Epithelial cell of prostate (primary cell): Measurements from ENCODE around the gene MDK.

Source experiments
- DNase-seq: peaks from one replicate; pipeline ENCODE4 v3.0.0-alpha.2; 2011; ENCODE audit warnings: low read depth, low spot score
- H3K27ac ChIP-seq: fragments of 450-650 bp; 2 replicates; pipeline ENCODE4 v1.5.1; 2017; ENCODE audit warnings: mild to moderate bottlenecking

MDK gene

DNA sequence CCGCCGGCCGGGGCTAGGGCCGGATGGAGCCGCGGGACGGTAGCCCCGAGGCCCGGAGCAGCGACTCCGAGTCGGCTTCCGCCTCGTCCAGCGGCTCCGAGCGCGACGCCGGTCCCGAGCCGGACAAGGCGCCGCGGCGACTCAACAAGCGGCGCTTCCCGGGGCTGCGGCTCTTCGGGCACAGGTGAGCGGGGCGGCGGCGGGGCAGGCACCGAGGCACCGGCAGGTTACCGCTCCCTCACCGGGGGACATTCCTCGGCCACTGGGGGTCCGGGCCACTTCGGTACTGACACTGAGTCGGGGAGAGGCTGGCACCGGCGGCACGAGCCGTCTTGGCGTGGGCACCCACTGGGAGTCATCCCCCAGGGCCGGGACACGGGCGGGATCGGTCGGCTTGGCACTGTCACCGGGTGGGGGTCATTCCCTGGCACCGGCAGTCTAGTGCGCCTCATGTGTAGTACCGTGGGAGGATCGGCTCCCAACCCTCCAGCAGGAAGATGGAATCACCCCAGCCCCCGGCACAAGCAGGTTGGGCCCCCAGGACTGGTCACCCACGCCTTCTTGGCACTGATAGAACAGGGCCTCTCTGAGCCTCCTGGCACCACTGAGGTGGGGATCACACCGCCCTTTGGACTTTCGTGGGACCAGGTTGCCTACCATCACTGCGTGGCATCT, 33.7 kb upstream of the MDK start:
- DNase-seq = no peak

GRCh38 chr11:46348566-46349401, 32.7 kb upstream of the MDK start:
- no peak for DNase-seq
- H3K27ac ChIP-seq = no peak overlapping the region

More for the DNA sequence above, 33.7 kb upstream of the MDK start:
- H3K27ac ChIP-seq = peak overlapping the region; percentile 40

GRCh38 chr11:46350695-46351094, 30.8 kb upstream of the MDK start:
- no peak overlapping the region for H3K27ac ChIP-seq
- no peak for DNase-seq

GRCh38 chr11:46351148-46351547, 30.3 kb upstream of the MDK start:
- H3K27ac ChIP-seq = no peak overlapping the region

GRCh38 chr11:46351606-46352005, 29.9 kb upstream of the MDK start:
- no peak for DNase-seq
- H3K27ac ChIP-seq = peak overlapping the region; percentile 49

More at GRCh38 chr11:46351148-46351547, 30.3 kb upstream of the MDK start:
- no peak for DNase-seq

- H3K27ac ChIP-seq = peak overlapping the region; percentile 49
- DNase-seq = no peak
Measured at GRCh38 chr11:46352063-46352841, 29.2 kb upstream of the MDK start.

DNA sequence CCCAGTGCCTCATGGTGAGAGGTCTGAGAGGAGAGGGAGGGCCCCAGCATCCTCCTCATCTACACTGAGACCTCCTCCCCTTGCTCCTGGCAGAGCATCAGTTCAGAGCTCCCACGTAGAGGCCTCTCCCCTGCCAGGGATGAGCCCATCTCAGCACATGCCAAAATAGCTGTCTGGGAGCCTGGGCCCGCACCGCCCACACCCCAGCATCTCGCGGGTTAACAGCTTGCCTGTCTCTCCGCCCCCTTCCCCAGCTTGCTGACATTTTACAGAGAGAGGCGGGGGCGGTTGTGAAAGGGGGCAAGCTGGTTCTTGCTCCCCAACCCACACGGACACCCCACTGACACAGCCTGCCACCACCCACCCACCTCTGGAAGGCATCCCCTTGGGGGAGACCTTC, 27.8 kb upstream of the MDK start:
- H3K27ac ChIP-seq = no peak overlapping the region
- no peak for DNase-seq

GRCh38 chr11:46356924-46357482, 24.5 kb upstream of the MDK start:
- no peak for DNase-seq
- H3K27ac ChIP-seq = peak overlapping the region; percentile 85

DNA sequence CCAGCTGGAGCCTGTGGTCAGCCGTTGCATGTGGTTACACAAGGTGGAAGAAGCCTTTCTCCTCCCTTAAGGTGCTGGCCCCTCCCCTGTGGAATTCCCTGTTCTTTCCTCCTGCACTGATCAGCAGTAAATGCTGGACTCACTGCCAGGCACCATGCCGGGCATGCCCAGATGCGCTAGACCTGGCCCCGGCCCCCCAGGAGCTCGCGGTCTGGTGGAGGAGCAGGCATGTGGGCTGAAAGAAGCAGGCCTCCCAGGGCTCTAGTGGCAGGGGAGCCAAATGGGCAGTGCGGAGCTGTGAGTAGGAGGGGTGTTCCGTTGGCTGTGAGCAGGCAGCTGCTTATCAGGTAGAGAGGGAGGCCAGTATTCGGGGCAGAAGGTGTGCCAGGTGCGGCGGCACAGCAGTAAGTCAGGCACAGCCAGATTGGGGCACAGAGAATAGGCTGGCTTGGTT, 24.0 kb upstream of the MDK start:
- DNase-seq = no peak

GRCh38 chr11:46359953-46360352, 21.5 kb upstream of the MDK start:
- no peak overlapping the region for H3K27ac ChIP-seq
- no peak for DNase-seq

More for the DNA sequence above, 24.0 kb upstream of the MDK start:
- H3K27ac ChIP-seq = peak overlapping the region; percentile 85

DNA sequence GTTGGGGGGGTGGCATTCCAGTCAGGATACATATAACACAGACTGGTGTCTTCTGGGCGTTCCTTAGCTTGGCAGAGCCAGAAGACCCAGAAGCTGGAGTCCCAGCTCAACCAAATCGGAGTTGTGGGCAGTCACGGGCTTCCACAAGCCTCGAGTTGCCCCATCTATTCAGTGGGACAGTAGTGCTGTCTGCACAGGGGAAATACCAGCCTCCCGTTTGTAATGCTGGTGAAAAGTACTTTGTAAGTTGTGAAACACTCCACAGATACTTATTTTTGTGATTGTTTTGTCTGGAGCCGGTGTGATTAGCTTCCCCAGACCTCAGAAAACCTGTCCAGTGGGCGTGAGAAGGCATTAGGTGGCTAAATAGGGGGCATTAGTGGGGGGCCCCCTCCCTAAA, 20.6 kb upstream of the MDK start:
- no peak for DNase-seq
- H3K27ac ChIP-seq = no peak overlapping the region

DNA sequence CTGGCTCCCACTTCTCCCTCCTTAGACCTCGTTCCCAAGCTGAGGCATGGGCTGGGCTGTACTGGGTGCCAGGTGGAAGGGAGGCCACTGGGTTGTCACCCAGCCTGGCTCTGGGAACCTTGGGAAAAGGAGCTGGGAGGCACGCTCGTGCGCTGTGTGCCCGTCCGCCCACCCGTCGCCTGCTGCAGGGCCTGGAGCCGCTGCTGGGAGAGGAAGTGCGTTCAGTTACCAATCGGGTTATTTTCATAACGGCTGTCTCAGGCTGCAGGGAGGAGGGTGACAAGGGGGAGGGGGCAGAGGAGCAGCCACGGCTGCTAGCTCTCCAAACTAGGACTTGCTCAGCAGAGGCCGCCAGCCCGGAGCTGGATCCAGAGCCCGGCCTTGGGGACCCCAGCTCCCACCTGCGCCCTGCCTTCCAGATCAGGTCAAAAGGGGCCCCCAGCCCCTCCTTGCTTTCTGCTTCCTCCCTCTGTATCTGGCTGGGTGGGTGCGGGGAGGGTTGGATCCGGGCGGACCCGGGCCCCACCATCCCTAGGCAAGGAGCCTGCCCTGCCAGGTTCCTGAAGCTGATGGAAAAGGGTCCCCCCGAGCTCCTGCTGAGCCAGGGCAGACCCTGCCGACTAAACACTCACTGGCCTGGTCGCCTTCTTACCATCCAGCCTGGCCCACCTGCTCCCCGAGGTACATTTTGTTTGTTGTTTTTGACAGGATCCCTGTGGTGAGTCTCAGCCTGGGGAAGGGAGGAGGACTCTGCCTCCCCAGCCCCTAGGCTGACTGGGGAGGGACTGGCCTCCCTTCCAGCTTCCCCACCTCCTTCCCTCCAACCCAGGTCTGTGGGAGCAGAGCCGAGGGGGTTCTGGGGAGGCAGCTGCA, 19.9 kb upstream of the MDK start:
- no peak overlapping the region for H3K27ac ChIP-seq
- DNase-seq = no peak

DNA sequence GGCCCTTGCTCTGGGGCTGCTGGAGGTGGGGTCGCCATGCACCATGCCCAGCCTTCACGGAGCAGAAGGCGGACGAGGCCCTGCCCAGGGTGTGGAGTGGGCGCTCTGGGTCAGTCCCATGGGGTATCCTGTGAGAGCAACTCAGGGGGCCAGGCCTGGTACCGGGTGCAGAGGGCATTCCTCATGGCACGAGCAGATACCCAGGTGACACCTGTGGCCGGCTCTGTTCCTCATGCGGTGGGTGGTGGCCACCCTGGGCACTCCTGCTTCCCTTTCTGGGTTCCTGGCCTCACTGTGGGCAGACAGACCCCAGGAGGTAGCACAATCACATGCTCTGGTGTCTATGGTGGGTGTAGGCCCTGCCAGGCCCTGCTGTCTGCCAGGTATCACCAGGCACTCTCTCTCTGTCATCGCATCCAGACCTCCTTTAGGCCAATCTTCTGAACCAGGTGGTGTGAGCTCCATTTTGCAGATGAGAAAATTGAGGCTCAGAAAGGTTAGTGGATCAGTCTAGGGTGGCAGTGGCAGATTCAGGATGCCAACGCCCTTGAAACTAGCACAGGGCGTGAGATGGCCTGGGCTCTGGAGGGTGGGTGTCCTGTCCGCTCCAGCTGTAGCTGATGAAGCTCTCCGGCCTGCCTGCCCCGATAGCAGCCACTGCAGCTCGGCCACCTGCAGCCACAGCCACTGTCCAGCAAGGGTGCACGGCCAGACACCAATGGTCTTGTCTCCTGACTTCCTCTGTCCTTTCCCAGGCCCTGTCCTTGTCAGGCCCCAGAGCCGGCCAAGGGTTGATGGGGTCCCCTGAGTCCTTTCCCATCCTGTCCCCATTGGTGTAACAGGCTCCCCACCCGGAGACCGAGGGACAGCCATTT, 19.1 kb upstream of the MDK start:
- peak overlapping the region; percentile 41 for H3K27ac ChIP-seq
- DNase-seq = no peak

DNA sequence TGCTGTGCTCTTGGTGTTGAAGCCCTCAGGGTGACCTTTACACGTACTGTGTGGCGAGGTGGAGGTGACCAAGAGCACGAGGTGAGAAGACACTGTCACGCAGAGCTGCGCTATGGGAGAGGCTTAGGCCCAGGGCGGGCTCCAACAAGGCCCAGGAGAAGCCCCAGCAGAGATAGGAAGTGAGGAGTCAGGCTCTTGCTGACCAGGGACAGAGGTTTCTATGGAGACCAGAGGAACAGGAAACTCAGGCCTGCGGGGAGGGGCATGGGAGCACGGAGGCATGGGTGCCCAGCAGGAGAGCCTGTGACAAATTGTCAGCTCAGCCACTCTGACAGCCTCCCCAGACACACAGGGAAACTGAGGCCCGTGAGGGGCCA, 18.4 kb upstream of the MDK start:
- no peak for DNase-seq
- peak overlapping the region; percentile 41 for H3K27ac ChIP-seq

DNA sequence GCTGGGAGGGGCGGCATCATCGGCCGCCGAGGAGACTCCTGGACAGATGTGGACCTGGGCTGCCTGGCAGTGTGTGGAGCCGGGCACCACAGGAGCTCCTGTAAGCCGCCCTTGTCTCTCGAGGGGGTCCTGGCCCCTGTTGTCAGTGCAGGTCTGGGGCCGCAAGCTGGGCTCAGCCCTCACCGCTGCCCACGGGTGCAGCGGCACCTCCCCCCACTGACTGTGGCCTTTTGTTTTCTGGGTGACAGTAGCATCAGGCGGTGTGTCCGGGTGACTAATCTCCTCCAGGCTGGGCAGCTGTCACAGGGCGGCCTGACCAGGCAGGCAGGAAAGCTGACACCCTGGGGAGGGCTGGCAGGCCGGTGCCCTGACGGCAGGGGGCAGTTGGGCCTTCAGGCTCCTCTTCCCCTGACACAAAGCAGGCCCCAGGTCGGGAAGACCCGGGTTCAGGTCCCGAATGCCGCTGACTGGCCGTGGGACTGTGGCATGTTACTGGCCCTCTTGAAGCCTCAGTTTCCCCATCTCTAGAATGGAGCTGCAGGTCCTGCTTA, 17.9 kb upstream of the MDK start:
- no peak for DNase-seq
- peak overlapping the region; percentile 41 for H3K27ac ChIP-seq

DNA sequence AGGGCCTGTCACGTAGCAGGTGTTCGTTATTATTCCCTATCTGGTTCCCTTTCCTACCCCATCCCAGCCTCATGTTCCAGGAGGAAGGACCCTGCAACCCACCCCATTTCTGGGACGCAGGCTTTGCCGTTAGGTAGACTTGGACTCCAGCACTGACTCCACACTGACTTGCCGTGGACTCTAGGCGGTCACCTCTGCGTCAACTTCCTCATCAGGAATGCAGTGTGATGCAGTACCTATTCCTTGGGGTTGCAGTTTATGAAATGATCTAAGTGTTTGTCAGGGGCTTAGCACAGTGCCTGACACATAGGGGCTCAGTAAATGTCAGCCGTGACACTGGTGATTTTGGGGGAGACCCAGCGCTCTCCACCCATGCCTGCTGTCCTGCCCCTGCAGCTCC, 17.4 kb upstream of the MDK start:
- H3K27ac ChIP-seq = peak overlapping the region; percentile 41
- DNase-seq = no peak

- H3K27ac ChIP-seq = no peak overlapping the region
- no peak for DNase-seq
Measured at GRCh38 chr11:46364791-46365190, 16.7 kb upstream of the MDK start.

DNA sequence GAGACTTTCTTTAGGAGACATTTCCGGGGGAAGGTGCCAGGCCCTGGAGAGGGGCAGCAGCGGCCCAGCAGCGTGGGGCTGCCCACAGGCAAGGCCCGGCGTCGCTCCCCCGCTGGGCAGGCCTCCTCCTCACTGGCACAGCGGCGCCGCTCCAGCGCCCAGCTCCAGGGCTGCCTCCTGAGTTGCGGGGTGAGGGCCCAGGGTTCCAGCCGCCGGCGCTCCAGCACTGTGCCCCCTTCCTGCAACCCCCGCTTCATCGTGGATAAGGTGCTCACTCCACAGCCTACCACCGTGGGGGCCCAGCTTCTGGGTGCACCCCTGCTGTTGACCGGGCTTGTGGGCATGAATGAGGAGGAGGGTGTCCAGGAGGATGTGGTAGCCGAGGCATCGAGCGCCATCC, 15.2 kb upstream of the MDK start:
- H3K27ac ChIP-seq = no peak overlapping the region
- no peak for DNase-seq
